Bladder microvascular endothelial cell (primary cell): Measurements from ENCODE around the gene RHEB. TPM values are rescaled to one million over a fixed set of nuclear protein-coding genes. Genes with fewer than 3 reads are reported as not detected.

Source experiments
- total RNA-seq: library from RNA; depleted of rRNA; stranded (reverse); fragments of >200 nt; gene quantifications from 2 replicates; pipeline ENCODE4 v1.2.3, GENCODE V29; 2014

RHEB gene, protein sequence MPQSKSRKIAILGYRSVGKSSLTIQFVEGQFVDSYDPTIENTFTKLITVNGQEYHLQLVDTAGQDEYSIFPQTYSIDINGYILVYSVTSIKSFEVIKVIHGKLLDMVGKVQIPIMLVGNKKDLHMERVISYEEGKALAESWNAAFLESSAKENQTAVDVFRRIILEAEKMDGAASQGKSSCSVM
- total RNA-seq = 45.0 and 68.5 TPM in 2 replicates

DNA sequence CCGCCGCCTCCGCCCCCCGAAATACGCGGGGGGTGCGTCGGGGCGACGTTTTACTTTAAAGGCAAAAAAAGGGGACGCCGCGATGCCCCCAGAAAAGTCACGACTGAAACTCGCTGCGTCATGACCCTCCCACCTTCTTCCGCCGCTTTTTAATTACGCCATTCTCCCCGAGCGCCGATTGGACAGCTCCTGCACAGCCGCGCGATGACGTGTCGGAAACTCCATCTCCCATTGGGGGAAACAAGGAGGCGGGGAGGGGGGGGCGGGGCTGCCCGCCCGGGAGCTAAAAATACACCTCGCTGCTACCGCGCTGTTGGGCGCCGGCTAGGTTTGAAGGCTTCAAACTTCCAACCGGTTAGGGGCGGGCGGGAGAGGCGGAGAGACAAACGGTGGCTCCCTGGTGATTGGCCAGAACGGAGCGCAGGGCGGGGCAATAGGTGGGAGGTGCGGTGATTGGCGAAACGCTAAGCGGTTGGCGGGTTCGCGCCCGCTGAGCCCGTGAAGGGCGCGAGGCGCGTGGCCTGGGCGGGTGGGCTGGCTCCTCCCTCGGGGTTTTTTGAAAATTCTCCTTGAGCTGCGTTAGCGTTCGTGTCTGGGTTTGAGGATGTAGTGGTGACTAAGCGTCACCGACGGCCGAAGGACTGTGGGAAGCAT lies at the start of gene RHEB:
TSS of gene RHEB (minus strand) at position 131 of the 654 bp plus-strand sequence. CDS start 384 bp downstream, outside the sequence.

DNA sequence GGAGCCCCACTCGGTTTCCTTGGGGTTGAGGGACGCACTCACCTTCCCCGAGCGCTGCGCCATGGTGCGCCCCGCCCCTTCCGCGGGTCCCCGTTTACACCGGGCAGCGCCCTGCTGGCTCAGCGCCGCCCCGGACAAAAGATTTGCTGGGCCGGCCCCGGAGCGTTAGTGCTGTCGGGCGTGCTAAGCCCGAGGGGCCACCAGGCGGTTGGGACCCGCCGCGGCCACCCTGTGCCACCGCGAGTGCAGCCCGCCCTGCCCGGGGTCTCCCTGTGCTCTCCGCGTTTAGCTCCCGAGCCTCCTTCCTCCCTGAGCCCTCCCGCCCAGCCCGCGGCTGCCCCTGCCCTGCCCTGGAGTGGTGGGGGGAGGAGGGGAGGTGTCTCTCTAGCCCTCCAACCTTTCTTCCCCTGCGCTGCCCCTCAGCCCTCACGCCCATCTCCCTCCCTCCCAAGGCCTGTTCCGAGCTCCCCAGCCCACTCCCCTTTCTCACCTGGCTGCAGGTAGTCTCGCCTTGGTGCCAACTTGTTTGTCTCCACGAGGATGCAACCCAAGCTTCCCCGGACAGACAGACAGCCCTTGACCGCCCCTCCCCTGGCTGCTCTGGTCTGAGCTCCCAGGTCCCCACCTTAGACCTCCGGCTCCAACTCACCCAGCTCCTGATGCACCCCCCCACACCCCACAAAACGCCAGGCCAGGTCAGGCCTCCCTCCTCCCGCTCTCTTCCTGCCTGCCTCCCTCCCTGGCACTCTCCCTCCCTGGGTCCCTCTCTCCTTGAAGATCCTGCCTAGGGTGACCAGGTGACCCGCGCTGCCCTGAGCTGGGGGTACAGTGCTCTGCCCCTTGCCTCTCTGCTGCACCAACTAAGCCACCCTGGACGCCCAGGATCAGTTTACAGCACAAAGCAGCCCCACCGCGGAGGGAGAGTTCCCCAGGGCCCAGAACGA lies 79.6 kb downstream of the RHEB start, which contains the start of gene CRYGN:
TSS of gene CRYGN (minus strand) at position 287 of the 944 bp plus-strand sequence. CDS start at position 63, 224 bp downstream.

Other genes starting within 250 kb of the RHEB start
- 30.6 and 52.4 TPM in 2 replicates for gene NUB1, start 178.1 kb downstream of the RHEB start, total RNA-seq
- gene WDR86, start 109.9 kb downstream of the RHEB start, total RNA-seq = 0.16 TPM in 1 of 2 replicates, not detected in the other
- gene CRYGN, start 79.8 kb downstream of the RHEB start, total RNA-seq = not detected in 2 replicates